GM13977 (cell line): Measurements from ENCODE around the gene GATB.

ENCODE experiments used
- DNase-seq: peaks from one replicate; pipeline ENCODE4 v3.0.0; 2012; ENCODE audit warnings: low spot score
- in situ Hi-C: fragments of 300-500 bp; cut with MboI; formaldehyde crosslinking; loops from one replicate; pipeline ENCODE4 v1.12.0; 2022; ENCODE audit warnings: low sequenced_read_pairs, low pct_unique_long_range_greater_than_20kb, mixed read lengths, inconsistent platforms; ENCODE audit not compliant: unreplicated experiment
- TF ChIP-seq, protein P1 (sequence below): IDR thresholded peaks from 2 replicates; pipeline ENCODE4 v1.5.1; 2012; ENCODE audit warnings: mild to moderate bottlenecking, control low read depth; ENCODE audit not compliant: insufficient read depth; ENCODE audit errors: extremely low read depth, missing control alignments

GATB gene

DNA sequence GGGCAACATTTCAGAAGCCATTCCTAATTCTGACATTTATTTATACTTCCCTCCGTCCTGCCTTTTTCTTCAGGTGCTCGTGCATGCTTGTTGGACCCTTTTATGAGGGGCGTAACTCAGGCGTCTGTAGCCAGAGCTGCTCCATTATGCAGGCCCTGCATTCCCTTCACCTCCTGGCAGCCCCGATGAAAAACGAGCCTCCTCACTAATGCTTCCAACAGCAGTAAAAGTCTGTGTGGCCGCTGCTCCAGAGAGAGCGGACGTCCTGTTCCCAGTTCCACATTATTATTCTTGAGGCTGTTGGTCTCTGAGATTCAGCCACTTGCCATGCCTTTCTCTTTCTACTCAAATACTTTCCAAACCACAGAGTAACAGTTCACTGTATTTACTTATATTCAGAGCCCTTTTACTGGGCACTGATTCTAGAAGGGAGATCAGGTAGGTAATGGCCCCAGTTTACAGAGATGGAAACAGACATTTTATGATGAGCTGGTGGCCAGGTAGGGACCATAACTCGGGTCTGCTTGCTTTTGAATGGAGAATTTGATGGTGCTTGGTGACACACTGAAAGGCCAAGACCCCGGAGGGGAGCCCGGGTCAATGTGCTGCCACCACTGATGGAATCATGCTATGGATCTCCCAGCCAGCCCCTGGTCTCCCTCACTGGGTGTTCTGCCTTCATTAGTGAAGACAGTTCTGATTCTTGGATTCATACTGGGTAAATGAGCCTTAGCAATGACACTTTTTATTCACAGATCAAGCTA lies 101.0 kb downstream of the GATB start:
- in situ Hi-C loops = no loop called here
- DNase-seq = no peak
- TF ChIP-seq, protein P1, sequence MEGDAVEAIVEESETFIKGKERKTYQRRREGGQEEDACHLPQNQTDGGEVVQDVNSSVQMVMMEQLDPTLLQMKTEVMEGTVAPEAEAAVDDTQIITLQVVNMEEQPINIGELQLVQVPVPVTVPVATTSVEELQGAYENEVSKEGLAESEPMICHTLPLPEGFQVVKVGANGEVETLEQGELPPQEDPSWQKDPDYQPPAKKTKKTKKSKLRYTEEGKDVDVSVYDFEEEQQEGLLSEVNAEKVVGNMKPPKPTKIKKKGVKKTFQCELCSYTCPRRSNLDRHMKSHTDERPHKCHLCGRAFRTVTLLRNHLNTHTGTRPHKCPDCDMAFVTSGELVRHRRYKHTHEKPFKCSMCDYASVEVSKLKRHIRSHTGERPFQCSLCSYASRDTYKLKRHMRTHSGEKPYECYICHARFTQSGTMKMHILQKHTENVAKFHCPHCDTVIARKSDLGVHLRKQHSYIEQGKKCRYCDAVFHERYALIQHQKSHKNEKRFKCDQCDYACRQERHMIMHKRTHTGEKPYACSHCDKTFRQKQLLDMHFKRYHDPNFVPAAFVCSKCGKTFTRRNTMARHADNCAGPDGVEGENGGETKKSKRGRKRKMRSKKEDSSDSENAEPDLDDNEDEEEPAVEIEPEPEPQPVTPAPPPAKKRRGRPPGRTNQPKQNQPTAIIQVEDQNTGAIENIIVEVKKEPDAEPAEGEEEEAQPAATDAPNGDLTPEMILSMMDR = no peak

DNA sequence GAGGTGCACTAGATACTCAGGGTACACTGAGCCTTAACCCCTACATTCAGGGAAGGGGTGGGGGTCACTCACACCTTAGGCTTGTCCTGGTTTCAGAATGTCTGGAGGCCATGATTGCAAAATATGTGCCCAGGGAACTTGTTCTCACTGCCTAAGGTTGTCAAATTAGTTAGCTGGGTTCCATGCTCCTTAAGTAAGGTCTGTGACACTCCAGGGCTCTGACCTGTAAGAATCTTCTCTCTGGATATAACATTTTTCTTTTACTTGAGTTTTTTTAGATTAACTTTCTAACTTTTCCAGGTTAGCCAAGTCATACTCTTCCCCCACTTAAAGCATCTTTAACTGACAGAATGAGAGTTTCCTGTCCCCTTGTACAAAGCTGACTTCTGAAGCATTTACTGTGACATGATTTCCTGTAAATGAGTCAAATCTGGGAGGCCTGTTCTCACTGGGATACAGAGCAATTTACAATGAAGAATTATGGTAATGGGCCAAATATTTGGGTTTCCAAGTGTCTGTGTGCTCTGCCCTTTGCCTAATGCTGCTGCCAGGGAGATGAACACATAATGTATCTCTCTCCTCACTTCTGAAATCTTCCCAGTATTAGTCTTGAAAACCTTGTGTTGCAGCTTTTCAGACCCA lies 101.7 kb downstream of the GATB start:
- DNase-seq = no peak
- TF ChIP-seq, protein P1 = no peak
- in situ Hi-C loops = no loop called here

DNA sequence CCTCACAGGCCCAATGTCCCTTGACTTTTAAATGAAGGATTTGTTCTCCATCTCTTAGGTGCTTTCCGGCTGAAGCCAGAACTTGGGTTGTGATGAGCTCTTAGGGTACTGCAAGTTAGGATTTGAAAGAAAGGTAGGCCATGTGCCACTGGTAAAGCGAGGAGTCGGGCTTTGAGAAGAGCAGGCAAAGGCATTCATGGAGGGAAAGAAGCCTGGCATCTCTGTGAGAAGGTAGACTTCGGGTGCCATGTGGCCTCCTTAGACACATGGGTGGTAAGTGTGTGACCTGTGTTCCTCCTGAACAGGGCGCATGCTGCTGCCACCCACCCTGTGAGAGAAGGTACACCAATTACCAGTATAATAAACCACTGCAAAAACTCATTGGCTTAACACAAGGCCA lies 102.9 kb downstream of the GATB start:
- TF ChIP-seq, protein P1 = no peak
- DNase-seq = no peak
- in situ Hi-C loops = no loop called here

DNA sequence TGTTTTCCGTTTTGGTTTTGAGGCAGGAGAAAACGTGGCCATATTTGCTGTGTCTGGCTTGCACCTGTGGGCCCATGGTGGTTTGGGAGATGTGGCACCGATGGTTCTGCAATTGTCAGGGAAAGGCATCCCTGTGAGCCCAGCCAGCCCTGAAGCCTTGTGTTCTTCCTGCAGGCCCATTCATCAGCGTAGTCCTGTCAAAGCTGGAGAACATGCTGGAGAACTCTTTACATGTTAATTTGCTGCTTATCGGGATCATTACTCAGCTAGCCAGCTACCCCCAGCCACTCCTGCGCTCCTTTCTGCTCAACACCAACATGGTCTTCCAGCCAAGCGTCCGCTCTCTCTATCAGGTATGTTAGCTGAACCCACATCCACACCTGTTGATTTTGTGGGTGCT lies 104.7 kb downstream of the GATB start:
- no peak for DNase-seq
- TF ChIP-seq, protein P1 = no peak
- in situ Hi-C loops = no loop called here

DNA sequence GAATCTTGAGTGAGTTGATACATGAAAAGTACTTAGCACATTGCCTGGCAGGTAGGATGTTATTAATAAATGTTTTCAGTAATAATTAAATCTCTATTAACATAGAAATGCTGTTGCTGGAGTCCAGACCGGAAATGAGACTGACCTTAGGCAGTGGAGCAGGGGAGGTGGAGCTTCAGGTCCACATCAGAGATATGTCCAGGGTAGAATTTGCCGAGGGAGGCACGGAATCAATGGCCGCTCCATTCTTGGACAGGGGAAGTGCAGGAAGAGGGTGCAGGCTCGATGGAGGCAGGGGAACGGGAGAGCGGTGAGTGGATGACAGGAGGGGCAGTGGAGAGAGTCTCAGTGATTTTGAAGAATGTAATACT lies 107.3 kb downstream of the GATB start:
- DNase-seq = no peak
- in situ Hi-C loops = no loop called here
- TF ChIP-seq, protein P1 = no peak

DNA sequence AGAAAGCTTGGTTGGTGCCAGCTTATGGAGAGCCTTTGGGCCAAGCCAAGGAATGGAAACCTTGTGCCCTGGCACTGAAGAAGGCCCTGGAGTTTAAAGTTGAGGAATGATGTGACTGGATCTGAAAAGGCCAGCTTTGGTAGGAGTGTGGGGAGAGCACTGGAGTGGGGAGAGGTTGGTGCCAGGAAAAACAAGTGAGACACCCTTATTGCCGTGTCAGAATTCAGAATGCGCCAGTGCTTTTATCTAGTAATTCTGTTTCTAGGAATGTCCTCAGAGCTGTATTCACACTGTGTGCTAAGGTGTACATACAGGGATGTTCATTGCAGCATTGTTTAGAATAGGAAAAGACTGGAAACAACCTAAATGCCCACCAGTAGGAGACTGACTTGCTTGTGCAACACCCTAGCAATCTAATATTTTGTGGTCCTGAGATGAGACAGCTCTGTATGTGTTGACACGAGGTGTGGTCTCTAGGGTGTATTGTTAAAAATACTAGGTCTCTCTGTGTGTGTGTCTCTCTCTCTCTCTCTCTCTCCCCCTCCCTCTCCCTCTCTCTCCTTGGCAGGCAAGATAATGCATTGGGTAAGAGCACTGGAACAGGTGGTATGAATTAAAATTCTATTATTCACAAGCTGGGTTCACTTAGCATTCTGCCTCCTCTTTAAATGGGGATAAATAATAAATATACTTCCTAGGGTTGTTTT lies 107.8 kb downstream of the GATB start:
- in situ Hi-C loops = no loop called here
- TF ChIP-seq, protein P1 = no peak
- no peak for DNase-seq
